ENCODE measurements around the gene PGP.

The PGP gene

GRCh38 chr16:2223221-2223941 is 8.7 kb upstream of the PGP start, which contains the start of gene E4F1:
E4F1 (plus strand) TSS chr16:2223591; CDS start chr16:2223614, 23 bp downstream.
- Mint-ChIP-seq H3K27me3 (no peaks in the 10 kb centered on the region), H3K9me3 (no peaks in the 10 kb centered on the region), H3K4me3 (peak within 1 kb of the TSS; percentile 84), H3K4me1 (ENCODE audit: low read depth) (peaks cover 28% of the 10 kb centered on the region), H3K27ac (peak within 1 kb of the TSS; percentile 81), H3K36me3 (ENCODE audit: low read depth) (peaks cover 28% of the 10 kb centered on the region)
- intact Hi-C loops (cut with micrococcal nuclease): loop anchor here (1.0 kb wide), 3 partner anchors 8 to 28 kb away; partner anchors contain the start of genes ECI1 and MLST8

GRCh38 chr16:2216330-2216729 is 1.7 kb upstream of the PGP start:
- H3K36me3 Mint-ChIP-seq (ENCODE audit: low read depth): peaks cover 25% of the 10 kb centered on the region
- H3K27me3 Mint-ChIP-seq: no peaks in the 10 kb centered on the region
- H3K9me3 Mint-ChIP-seq: no peaks in the 10 kb centered on the region
- H3K27ac Mint-ChIP-seq: peak overlapping the region; percentile 90
- H3K4me1 Mint-ChIP-seq (ENCODE audit: low read depth): peaks cover 29% of the 10 kb centered on the region
- intact Hi-C loops (cut with micrococcal nuclease): no loop called here
- peak overlapping the region; percentile 32 for H3K4me3 Mint-ChIP-seq

- Mint-ChIP-seq H3K27me3 (no peaks in the 10 kb centered on the region), H3K4me3 (peak overlapping the region; percentile 78), H3K27ac (peak overlapping the region; percentile 82), H3K36me3 (ENCODE audit: low read depth) (peaks cover 47% of the 10 kb centered on the region), H3K9me3 (no peaks in the 10 kb centered on the region), H3K4me1 (ENCODE audit: low read depth) (peaks cover 36% of the 10 kb centered on the region)
- intact Hi-C loops (cut with micrococcal nuclease): loop anchor here (2.0 kb wide), 1 partner anchor 59 kb away; the partner anchor contains the start of gene TRAF7
Measured at GRCh38 chr16:2213817-2214718, 572 bp downstream of the PGP start.

- intact Hi-C loops (cut with micrococcal nuclease): no loop called here
- Mint-ChIP-seq H3K36me3 (ENCODE audit: low read depth) (peaks cover 62% of the 10 kb centered on the region), H3K27me3 (no peaks in the 10 kb centered on the region), H3K4me3 (peak overlapping the region; percentile 78), H3K27ac (peak overlapping the region; percentile 82), H3K9me3 (no peaks in the 10 kb centered on the region), H3K4me1 (ENCODE audit: low read depth) (peaks cover 38% of the 10 kb centered on the region)
Measured at GRCh38 chr16:2212362-2213324, 2.0 kb downstream of the PGP start.

GRCh38 chr16:2211923-2212347 is 2.7 kb downstream of the PGP start:
- H3K27ac Mint-ChIP-seq: peak overlapping the region; percentile 82
- H3K4me3 Mint-ChIP-seq: peak overlapping the region; percentile 78
- no peaks in the 10 kb centered on the region for H3K9me3 Mint-ChIP-seq
- intact Hi-C loops (cut with micrococcal nuclease): no loop called here
- H3K36me3 Mint-ChIP-seq (ENCODE audit: low read depth): peaks cover 69% of the 10 kb centered on the region
- no peaks in the 10 kb centered on the region for H3K27me3 Mint-ChIP-seq
- H3K4me1 Mint-ChIP-seq (ENCODE audit: low read depth): peaks cover 45% of the 10 kb centered on the region

- intact Hi-C loops (cut with micrococcal nuclease): no loop called here
Measured at GRCh38 chr16:2210386-2211365, 4.0 kb downstream of the PGP start, which contains the start of gene BRICD5. BRICD5 (minus strand) TSS chr16:2210863; CDS start chr16:2210833, 30 bp downstream.

GRCh38 chr16:2210009-2210332 is 4.7 kb downstream of the PGP start:
- Mint-ChIP-seq H3K27ac (no peak overlapping the region), H3K4me3 (no peak overlapping the region)
- intact Hi-C loops (cut with micrococcal nuclease): no loop called here

More at GRCh38 chr16:2210386-2211365, 4.0 kb downstream of the PGP start, which contains the start of gene BRICD5:
- peak within 1 kb of the TSS; percentile 82 for H3K27ac Mint-ChIP-seq
- H3K27me3 Mint-ChIP-seq: no peaks in the 10 kb centered on the region
- H3K4me3 Mint-ChIP-seq: no peak within 1 kb of the TSS
- peaks cover 57% of the 10 kb centered on the region for H3K4me1 Mint-ChIP-seq (ENCODE audit: low read depth)
- peaks cover 78% of the 10 kb centered on the region for H3K36me3 Mint-ChIP-seq (ENCODE audit: low read depth)
- no peaks in the 10 kb centered on the region for H3K9me3 Mint-ChIP-seq

GRCh38 chr16:2209258-2210008 is 5.2 kb downstream of the PGP start:
- Mint-ChIP-seq H3K27me3 (no peaks in the 10 kb centered on the region), H3K27ac (no peak overlapping the region), H3K4me1 (ENCODE audit: low read depth) (peaks cover 61% of the 10 kb centered on the region), H3K36me3 (ENCODE audit: low read depth) (peaks cover 78% of the 10 kb centered on the region), H3K4me3 (no peak overlapping the region), H3K9me3 (no peaks in the 10 kb centered on the region)
- intact Hi-C loops (cut with micrococcal nuclease): no loop called here

More at GRCh38 chr16:2210009-2210332, 4.7 kb downstream of the PGP start:
- Mint-ChIP-seq H3K4me1 (ENCODE audit: low read depth) (peaks cover 57% of the 10 kb centered on the region), H3K27me3 (no peaks in the 10 kb centered on the region), H3K36me3 (ENCODE audit: low read depth) (peaks cover 78% of the 10 kb centered on the region), H3K9me3 (no peaks in the 10 kb centered on the region)

GRCh38 chr16:2208772-2209171 is 5.9 kb downstream of the PGP start:
- no peaks in the 10 kb centered on the region for H3K27me3 Mint-ChIP-seq
- no peaks in the 10 kb centered on the region for H3K9me3 Mint-ChIP-seq
- H3K4me1 Mint-ChIP-seq (ENCODE audit: low read depth): peaks cover 68% of the 10 kb centered on the region
- intact Hi-C loops (cut with micrococcal nuclease): no loop called here
- no peak overlapping the region for H3K4me3 Mint-ChIP-seq
- no peak overlapping the region for H3K27ac Mint-ChIP-seq
- peaks cover 78% of the 10 kb centered on the region for H3K36me3 Mint-ChIP-seq (ENCODE audit: low read depth)

GRCh38 chr16:2208308-2208707 is 6.3 kb downstream of the PGP start:
- intact Hi-C loops (cut with micrococcal nuclease): no loop called here
- peaks cover 73% of the 10 kb centered on the region for H3K36me3 Mint-ChIP-seq (ENCODE audit: low read depth)
- H3K27ac Mint-ChIP-seq: no peak overlapping the region
- H3K27me3 Mint-ChIP-seq: peaks cover 2% of the 10 kb centered on the region
- no peak overlapping the region for H3K4me3 Mint-ChIP-seq
- peaks cover 68% of the 10 kb centered on the region for H3K4me1 Mint-ChIP-seq (ENCODE audit: low read depth)
- H3K9me3 Mint-ChIP-seq: no peaks in the 10 kb centered on the region

GRCh38 chr16:2207872-2208271 is 6.8 kb downstream of the PGP start:
- peaks cover 4% of the 10 kb centered on the region for H3K27me3 Mint-ChIP-seq
- intact Hi-C loops (cut with micrococcal nuclease): no loop called here
- H3K27ac Mint-ChIP-seq: no peak overlapping the region
- H3K4me1 Mint-ChIP-seq (ENCODE audit: low read depth): peaks cover 65% of the 10 kb centered on the region
- H3K4me3 Mint-ChIP-seq: no peak overlapping the region
- peaks cover 69% of the 10 kb centered on the region for H3K36me3 Mint-ChIP-seq (ENCODE audit: low read depth)
- H3K9me3 Mint-ChIP-seq: no peaks in the 10 kb centered on the region

Measured in dendritic cell treated with granulocyte-macrophage colony-stimulating factor and Interleukin-4, amounts not matched to agents 40 ng/mL and 50 ng/mL, for 4 days (primary cell).